Spinal cord (tissue), 10 donors: ENCODE results near the gene RCOR3. TPM values are rescaled to one million over a fixed set of nuclear protein-coding genes. Genes with fewer than 3 reads are reported as not detected.
A peak's percentile ranks its signal among the peaks of the same experiment; 100 is the strongest.
"Not testable (repeated sequence)": the region's sequence is repeated elsewhere in the genome, so short reads cannot be mapped to it uniquely, and the experiment has no call there.

Experiments used
- DNase-seq, 6 donors: peaks; one replicate each; pipeline versions ENCODE4 v3.0.0 to v3.0.0-alpha.2; 2013 to 2015; ENCODE audit warnings: low spot score in 6 of 6, low read depth in 4 of 6
- H3K27ac ChIP-seq: one replicate; pipeline ENCODE4 v1.5.1; 2013; ENCODE audit warnings: low read depth, low read length, control low read depth
- H3K27me3 ChIP-seq: one replicate; pipeline ENCODE4 v1.6.1; 2013; ENCODE audit warnings: low read length; ENCODE audit not compliant: control insufficient read depth, insufficient read depth
- H3K36me3 ChIP-seq: one replicate; pipeline ENCODE4 v1.6.1; 2013; ENCODE audit warnings: low read length; ENCODE audit not compliant: control insufficient read depth, insufficient read depth
- H3K4me1 ChIP-seq: one replicate; pipeline ENCODE4 v1.6.1; 2013; ENCODE audit warnings: low read length; ENCODE audit not compliant: control insufficient read depth, insufficient read depth
- H3K4me3 ChIP-seq: one replicate; pipeline ENCODE4 v1.5.1; 2013; ENCODE audit warnings: low read depth, low read length, control low read depth
- H3K9me3 ChIP-seq: one replicate; pipeline ENCODE4 v1.6.1; 2013; ENCODE audit warnings: low read length; ENCODE audit not compliant: control insufficient read depth, insufficient read depth
- WGBS: methylation state at CpG from one replicate; pipeline ENCODE4 v1.1.5; 2013; ENCODE audit warnings: missing lambda C conversion rate; ENCODE audit not compliant: insufficient coverage; 5-methylcytosine and 5-hydroxymethylcytosine counted together
- polyA plus RNA-seq, 2 donors: library from polyadenylated mRNA; unstranded; fragments of 120-200 nt; gene quantifications; one replicate each; pipeline ENCODE4 v1.2.1, GENCODE V29; 2013; ENCODE audit not compliant: insufficient read length in 2 of 2
- total RNA-seq, 2 donors: library from RNA; depleted of rRNA in 1 of 2; stranded (reverse); fragments of 120-200 nt in 1 of 2; fragments of >200 nt in 1 of 2; gene quantifications; one replicate each; pipeline versions ENCODE4 v1.2.3 to v1.2.4, GENCODE V29; 2013 to 2014
- donor health status: healthy.

Gene RCOR3
- total and polyA plus RNA-seq, 4 donors: 54.1 to 77.2 (median 66.1) TPM

DNA sequence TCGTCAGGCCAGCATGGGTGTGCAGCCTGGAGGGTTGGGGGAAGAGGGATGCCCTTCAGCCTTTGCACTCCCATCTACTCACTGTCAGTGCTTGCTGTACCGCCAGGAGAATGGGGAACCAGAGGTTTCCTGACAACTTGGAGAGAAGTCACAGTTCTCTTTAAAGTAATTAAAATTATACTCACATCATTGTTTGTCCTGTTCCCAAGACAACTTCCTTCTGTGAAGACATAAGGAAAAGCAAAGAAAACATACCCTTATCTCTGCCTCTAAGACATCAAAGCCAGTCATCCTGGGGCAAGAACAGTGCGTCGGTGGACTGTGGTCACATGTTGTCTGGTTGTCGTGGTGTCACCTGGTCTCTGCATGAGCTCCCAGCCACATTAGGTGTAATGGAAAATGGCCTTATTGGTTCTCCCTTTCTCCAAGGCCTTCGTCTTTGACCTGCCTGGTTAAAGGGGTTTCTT is 85.0 kb downstream of the RCOR3 start:
- H3K4me1 ChIP-seq: peaks cover 3% of the 10 kb centered on the region
- no peak overlapping the region for H3K4me3 ChIP-seq
- no CpG with 5 or more reads among the region's 6 CpGs for WGBS
- no peak overlapping the region for H3K27ac ChIP-seq
- DNase-seq: no peak
- no peaks in the 10 kb centered on the region for H3K36me3 ChIP-seq
- H3K27me3 ChIP-seq: no peaks in the 10 kb centered on the region
- H3K9me3 ChIP-seq: no peaks in the 10 kb centered on the region

DNA sequence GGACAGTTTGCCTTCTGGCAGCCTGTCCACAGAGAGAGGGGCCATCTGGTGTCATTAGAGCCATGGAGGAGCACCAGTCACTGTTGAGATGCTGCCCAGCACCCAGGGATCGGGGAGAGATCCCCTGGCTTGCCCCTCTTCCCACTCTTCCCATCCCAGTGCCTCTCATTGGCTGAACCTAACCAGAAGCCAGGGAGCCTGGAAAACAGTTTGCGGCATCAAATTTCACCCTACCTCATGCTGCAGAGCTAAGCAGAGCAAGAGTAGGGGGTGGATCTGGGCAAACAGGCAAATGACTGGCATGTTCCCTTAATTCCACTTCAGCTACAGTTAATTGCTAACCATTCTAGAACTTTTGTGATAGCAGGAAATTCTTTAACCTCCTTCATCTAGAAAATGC is 86.6 kb downstream of the RCOR3 start:
- Histone ChIP-seq H3K27me3 (no peaks in the 10 kb centered on the region), H3K4me3 (no peak overlapping the region), H3K27ac (no peak overlapping the region), H3K9me3 (no peaks in the 10 kb centered on the region), H3K4me1 (no peaks in the 10 kb centered on the region), H3K36me3 (no peaks in the 10 kb centered on the region)
- DNase-seq: no peak
- WGBS: 86% methylated on average over 1 of the region's 2 CpGs

DNA sequence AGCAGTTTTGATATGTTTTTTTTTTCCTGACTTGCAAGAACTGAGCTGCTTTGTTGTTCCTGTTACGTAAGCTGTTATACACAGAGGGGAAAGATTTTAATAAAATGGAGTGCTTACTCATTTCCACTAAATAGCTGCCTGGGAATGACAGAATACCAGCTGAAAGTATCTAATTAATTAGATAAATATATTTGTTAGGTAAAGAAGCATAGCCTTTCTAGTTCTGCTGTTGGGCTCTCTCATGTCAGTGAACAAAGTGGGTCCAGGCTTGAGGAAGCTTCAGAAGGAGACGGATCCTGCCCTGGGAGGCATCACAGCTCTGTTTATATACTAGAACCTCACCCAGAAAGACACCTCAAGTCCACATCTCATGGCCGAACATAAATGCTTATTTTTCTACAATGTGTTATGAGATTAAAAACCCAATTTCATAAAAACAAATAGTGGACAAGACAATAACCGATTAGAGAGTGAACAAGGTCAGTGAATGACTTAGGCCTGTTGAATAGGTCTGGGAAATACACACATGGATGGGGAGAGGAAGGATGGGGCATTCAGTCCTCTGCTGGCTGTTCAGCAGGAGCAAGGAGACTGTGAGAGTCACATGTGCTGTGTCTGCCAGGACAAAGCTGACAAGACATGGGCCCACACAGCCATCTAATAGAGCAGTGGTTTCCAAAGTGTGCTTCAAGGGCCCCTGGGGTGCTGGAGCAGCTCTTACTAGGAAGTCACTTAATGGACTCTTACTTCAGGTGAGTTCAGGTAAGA is 88.1 kb downstream of the RCOR3 start:
- peak in 1 of 6 donors; percentile 19 for DNase-seq
- Histone ChIP-seq H3K9me3 (peaks cover 3% of the 10 kb centered on the region), H3K27ac (no peak overlapping the region), H3K27me3 (no peaks in the 10 kb centered on the region), H3K36me3 (no peaks in the 10 kb centered on the region), H3K4me1 (no peaks in the 10 kb centered on the region), H3K4me3 (no peak overlapping the region)
- WGBS: 100% methylated on average over 1 of the region's 4 CpGs

DNA sequence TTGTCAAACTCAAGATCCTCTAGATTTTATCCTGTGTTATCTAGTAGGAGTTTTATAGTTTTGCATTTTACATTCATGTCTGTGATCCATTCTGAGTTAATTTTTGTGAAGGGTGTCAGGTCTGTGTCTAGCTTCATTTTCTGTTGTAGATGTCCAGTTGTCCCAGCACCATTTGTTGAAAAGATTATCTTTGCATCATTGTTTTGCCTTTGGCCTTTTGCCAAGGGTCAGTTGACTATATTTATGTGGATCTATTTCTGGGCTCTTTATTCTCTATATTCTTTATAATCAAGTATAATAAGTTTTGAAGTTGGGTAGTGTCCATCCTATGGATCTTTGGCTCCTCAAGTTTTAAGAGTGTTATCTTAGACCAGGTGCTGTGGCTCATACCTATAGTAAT is 89.4 kb downstream of the RCOR3 start:
- no peaks in the 10 kb centered on the region for H3K27me3 ChIP-seq
- H3K36me3 ChIP-seq: no peaks in the 10 kb centered on the region
- peaks cover 4% of the 10 kb centered on the region for H3K9me3 ChIP-seq
- no peaks in the 10 kb centered on the region for H3K4me1 ChIP-seq
- no peak overlapping the region for H3K4me3 ChIP-seq
- no peak for DNase-seq
- H3K27ac ChIP-seq: no peak overlapping the region

DNA sequence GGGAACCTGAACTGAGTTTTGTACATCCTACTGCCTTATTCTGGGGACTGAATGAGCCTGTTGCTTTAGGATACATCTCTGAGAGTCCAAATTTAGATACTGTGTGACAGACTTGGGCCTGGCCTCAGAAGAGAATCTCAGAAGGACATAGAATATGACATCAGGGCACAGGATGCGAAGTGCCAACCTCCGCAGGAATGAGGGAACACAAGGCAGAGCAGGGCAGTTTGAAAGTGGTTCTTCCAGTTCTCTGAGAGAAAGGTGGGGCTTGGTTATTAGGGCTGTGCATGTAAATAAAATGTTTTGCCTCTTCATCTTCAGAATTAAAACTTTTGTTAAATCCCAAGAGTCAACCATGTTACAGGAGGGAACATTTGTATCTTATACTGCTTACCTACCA is 90.6 kb downstream of the RCOR3 start:
- Histone ChIP-seq H3K4me3 (no peak overlapping the region), H3K27ac (no peak overlapping the region), H3K4me1 (no peaks in the 10 kb centered on the region), H3K36me3 (no peaks in the 10 kb centered on the region), H3K27me3 (no peaks in the 10 kb centered on the region), H3K9me3 (peaks cover 4% of the 10 kb centered on the region)
- DNase-seq: no peak
- whole genome bisulfite sequencing: 91% methylated on average over 2 of the region's 2 CpGs

DNA sequence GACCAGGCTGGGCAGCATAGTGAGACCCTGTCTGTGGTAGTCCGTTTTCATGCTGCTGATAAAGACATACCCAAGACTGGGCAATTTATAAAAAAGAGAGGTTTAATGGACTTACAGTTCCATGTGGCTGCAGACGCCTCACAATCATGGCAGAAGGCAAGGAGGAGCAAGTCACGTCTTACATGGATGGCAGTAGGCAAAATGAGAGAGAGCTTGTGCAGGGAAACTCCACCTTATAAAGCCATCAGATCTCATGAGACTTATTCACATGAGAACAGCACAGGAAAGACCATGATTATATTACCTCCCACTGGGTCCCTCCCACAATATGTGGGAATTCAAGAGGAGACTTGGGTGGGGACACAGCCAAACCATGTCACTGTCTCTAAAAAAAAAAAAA is 92.9 kb downstream of the RCOR3 start:
- WGBS: 100% methylated on average over 1 of the region's 3 CpGs
- not testable (repeated sequence) for H3K4me3 ChIP-seq, DNase-seq, H3K36me3 ChIP-seq, H3K9me3 ChIP-seq, H3K27ac ChIP-seq, H3K27me3 ChIP-seq, H3K4me1 ChIP-seq

DNA sequence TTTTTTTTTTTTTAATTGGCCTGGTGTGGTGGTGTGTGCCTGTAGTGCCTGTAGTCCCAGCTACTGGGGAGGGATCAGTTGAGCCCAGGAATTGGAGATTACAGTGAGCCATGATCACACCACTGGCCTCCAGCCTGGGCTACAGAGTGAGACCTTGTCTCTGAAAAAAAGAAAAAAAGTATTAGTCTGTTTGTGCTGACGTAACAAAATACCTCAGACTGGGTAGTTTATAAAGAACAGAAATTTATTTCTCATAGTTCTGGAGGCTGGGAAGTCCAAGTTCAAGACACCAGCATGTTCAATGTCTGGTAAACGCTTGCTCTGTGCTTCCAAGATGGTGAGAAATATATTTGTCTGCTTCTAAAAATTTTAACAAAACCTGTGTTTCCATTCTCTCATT is 93.3 kb downstream of the RCOR3 start:
- no peak overlapping the region for H3K4me3 ChIP-seq
- H3K27me3 ChIP-seq: no peaks in the 10 kb centered on the region
- WGBS: 100% methylated on average over 1 of the region's 2 CpGs
- H3K4me1 ChIP-seq: no peaks in the 10 kb centered on the region
- DNase-seq: no peak
- peaks cover 4% of the 10 kb centered on the region for H3K9me3 ChIP-seq
- H3K27ac ChIP-seq: no peak overlapping the region
- H3K36me3 ChIP-seq: no peaks in the 10 kb centered on the region

DNA sequence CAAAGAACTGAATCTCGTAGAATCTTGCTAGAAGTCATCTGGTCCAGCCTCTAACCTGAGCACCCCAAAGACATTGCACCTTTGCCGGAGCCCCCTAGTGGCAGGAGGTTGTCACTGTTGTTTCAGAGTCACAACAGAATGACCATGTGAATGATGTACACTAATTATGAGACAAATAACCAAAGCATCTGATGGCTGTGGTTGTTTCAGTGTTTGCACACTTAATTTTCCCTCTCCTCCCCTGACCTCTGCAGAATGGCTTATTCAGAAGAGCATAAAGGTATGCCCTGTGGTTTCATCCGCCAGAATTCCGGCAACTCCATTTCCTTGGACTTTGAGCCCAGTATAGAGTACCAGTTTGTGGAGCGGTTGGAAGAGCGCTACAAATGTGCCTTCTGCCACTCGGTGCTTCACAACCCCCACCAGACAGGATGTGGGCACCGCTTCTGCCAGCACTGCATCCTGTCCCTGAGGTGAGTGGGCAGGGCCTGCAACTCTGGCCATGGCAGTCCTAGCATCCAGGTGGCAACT is 93.9 kb downstream of the RCOR3 start:
- Histone ChIP-seq H3K36me3 (no peaks in the 10 kb centered on the region), H3K9me3 (peaks cover 4% of the 10 kb centered on the region), H3K4me3 (no peak overlapping the region), H3K4me1 (no peaks in the 10 kb centered on the region), H3K27ac (no peak overlapping the region), H3K27me3 (no peaks in the 10 kb centered on the region)
- DNase-seq: no peak
- 97% methylated on average over 6 of the region's 8 CpGs for WGBS

DNA sequence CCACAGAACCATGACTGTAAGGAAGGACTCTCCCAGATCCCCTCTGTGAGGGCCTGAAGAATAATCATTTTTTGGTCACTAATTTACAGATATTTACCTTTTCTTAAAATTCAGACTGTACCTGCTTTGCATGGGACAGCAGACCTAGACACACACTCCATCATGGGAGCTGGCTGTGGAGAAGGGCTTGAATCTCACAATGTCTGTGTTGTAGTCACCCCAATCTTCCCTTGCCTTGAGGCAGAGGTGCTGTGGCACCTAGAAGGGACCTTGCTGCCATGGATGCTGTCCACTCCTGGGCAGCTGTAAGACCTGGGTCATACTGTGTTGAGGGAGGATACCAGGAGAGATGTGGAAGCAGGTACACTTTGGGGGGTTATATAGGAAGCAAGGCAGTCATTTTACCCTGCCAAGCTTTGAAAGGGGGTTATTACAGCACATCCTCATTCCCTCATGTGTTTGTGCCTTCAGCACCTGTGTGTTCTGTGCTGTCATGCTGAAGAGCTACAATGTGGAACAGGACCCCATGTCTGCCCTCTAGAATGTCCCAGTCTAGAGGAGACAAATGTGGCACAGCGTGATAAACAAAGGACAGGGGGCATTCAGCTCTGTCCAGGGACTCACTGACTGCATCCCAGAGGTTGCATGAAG is 94.5 kb downstream of the RCOR3 start:
- no peaks in the 10 kb centered on the region for H3K36me3 ChIP-seq
- peaks cover 4% of the 10 kb centered on the region for H3K9me3 ChIP-seq
- no peaks in the 10 kb centered on the region for H3K27me3 ChIP-seq
- H3K4me3 ChIP-seq: no peak overlapping the region
- 0% methylated on average over 1 of the region's 1 CpG for WGBS
- no peak overlapping the region for H3K27ac ChIP-seq
- H3K4me1 ChIP-seq: no peaks in the 10 kb centered on the region
- DNase-seq: no peak

DNA sequence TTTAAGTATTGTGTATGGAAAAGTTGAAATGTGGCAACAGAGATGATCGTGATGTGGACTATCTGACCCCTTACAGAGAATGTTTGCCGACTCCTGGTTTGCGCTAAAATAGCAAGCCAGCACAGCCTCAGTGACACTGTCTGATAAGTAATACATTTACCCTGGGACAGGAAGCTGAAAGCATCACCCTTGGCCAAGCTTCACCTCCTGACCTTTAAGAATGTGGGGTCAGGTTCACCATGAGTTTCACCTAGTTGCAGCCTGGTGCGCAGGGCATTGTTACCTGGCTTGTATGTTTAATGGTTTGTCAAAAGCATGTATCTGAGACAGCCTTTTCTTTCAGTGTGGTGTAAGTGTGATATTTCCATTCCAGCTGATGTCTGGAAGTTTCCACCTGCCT is 96.7 kb downstream of the RCOR3 start:
- no peaks in the 10 kb centered on the region for H3K36me3 ChIP-seq
- WGBS: 89% methylated on average over 1 of the region's 4 CpGs
- H3K4me3 ChIP-seq: no peak overlapping the region
- H3K27ac ChIP-seq: no peak overlapping the region
- no peaks in the 10 kb centered on the region for H3K4me1 ChIP-seq
- no peak for DNase-seq
- no peaks in the 10 kb centered on the region for H3K27me3 ChIP-seq
- H3K9me3 ChIP-seq: peaks cover 4% of the 10 kb centered on the region
